Stimulated activated CD4-positive, alpha-beta T cell treated with anti-CD3 and anti-CD28 coated beads, TNF-alpha, amount 100 ng/mL, for 48 hours (primary cell): ENCODE measurements around the gene NOC2L.

Experiments
- DNase-seq, 3 donors: peaks; one replicate each; pipeline ENCODE4 v3.0.0-alpha.2; 2020; ENCODE audit warnings: low read depth in 3 of 3

Gene NOC2L

DNA sequence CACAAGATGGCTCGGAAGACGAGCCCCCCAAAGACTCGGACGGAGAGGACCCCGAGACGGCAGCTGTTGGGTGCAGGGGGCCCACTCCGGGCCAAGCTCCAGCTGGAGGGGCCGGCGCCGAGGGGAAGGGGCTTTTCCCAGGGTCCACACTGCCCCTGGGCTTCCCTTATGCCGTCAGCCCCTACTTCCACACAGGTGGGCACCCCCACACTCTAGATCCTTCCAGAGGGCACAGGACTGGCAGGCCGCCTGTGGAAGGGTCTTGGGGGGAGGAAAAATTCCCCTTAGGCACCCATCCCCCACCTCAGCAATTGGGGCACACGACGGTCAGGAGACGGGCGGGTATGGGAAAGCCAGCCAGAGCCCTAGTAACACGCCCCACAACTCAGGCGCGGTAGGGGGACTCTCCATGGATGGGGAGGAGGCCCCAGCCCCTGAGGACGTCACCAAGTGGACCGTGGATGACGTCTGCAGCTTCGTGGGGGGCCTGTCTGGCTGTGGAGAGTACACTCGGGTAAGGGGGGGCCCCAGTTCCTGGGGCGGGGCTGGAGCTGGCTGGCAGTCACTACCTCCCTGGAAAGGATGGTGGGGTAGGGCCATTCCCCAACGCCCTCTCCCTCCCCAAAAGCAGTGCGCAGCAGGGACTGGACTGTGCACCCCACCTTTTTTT lies 16.1 kb downstream of the NOC2L start:
- DNase-seq = no peak

DNA sequence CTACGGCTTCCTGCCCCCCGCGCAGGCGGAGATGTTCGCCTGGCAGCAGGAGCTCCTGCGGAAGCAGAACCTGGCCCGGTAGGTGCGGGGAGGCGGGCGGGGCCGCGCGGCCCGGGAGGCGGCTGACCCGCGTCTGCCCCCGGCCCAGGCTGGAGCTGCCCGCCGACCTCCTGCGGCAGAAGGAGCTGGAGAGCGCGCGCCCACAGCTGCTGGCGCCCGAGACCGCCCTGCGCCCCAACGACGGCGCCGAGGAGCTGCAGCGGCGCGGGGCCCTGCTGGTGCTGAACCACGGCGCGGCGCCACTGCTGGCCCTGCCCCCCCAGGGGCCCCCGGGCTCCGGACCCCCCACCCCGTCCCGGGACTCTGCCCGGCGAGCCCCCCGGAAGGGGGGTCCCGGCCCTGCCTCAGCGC lies 16.6 kb downstream of the NOC2L start:
- no peak for DNase-seq

GRCh38 chr1:941588-942383 lies 17.3 kb downstream of the NOC2L start:
- DNase-seq = no peak

- DNase-seq = no peak
These were observed 18.0 kb downstream of the NOC2L start for GRCh38 chr1:941015-941587.

GRCh38 chr1:940107-941014 lies 18.7 kb downstream of the NOC2L start:
- no peak for DNase-seq

GRCh38 chr1:939511-940106 lies 19.4 kb downstream of the NOC2L start:
- DNase-seq = no peak

GRCh38 chr1:938711-939489 lies 20.2 kb downstream of the NOC2L start:
- no peak for DNase-seq

- DNase-seq = no peak
These were observed 20.9 kb downstream of the NOC2L start for GRCh38 chr1:938088-938683.

GRCh38 chr1:937521-937920 lies 21.5 kb downstream of the NOC2L start:
- DNase-seq = no peak

- DNase-seq = no peak
These were observed 22.4 kb downstream of the NOC2L start for GRCh38 chr1:936348-937264.

- DNase-seq = no peak
These were observed 23.3 kb downstream of the NOC2L start for GRCh38 chr1:935751-936231.

- no peak for DNase-seq
These were observed 23.9 kb downstream of the NOC2L start for GRCh38 chr1:934991-935750.

DNA sequence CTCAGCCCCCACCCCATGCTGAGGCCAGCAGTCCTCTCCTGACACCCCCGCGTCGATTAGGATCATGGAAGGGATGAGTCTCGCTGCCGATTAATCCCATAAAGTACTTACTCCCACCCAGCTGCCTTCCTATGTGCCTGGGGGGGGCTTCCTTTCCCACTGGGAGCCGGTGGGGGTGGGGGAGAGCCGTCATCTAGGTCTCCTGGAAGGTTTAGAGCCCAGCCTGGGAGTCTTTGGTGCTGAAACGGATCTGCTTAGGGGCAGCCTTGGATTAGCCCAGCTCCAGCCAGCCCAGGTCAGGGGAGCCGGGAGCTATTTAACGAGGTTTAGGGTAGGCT lies 25.5 kb downstream of the NOC2L start:
- DNase-seq = no peak

- DNase-seq = no peak
These were observed 26.1 kb downstream of the NOC2L start for GRCh38 chr1:932776-933602.

GRCh38 chr1:932173-932510 lies 26.9 kb downstream of the NOC2L start:
- DNase-seq = no peak

GRCh38 chr1:931380-932172 lies 27.5 kb downstream of the NOC2L start:
- no peak for DNase-seq

DNA sequence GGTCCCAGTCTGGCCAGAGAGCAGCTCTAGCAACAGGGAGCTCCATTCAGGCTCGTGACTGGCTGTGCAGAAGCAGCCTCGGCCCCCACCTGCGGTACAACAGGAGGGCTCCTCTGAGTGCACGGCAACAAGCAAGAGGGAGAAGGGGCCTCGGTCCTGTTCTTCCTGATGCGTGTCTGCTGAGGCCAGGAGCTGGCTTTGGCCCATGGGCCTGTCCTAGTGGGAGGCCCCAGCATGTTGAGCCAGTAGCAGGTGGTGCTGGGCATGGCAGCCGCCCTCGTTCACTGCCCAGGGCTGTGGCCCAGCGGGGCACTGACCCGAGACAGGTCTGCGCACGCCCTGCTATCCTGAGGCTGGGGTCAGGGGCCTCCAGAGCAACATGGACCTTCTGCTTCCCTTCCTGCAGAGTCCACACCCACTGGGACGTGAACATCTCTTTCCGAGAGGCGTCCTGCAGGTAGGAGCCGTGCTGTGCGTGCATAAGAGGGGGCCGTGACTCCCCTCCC lies 28.4 kb downstream of the NOC2L start:
- DNase-seq = no peak
